ENCODE data around the gene KIAA0513. TPM values are rescaled to one million over a fixed set of nuclear protein-coding genes. Genes with fewer than 3 reads are reported as not detected.

The KIAA0513 gene
- total RNA-seq, 4 donors from 2014 or later = 8.2 to 22.4 (median 21.4) TPM

- intact Hi-C loops (cut with DNase I; ENCODE audit: low total_unique reads) = no loop called here
- H3K4me3 ChIP-seq = no peak overlapping the region
- ATAC-seq = peak in 1 of 2 donors; percentile 40
- no peak for DNase-seq
- H3K36me3 ChIP-seq = no peaks in the 10 kb centered on the region
- H3K4me1 ChIP-seq = peaks cover 13 to 17% of the 10 kb centered on the region in 2 donors
- in situ Hi-C loops (cut with MboI; ENCODE audit: low sequenced_read_pairs in 4 of 4) = no loop called here
- TF ChIP-seq CTCF (IDR thresholded peaks at IDR 0.05 in 4 of 5, conservative IDR thresholded peaks at IDR 0.05 in 1 of 5) = no peak
- no peak for TF ChIP-seq POLR2A (IDR thresholded peaks at IDR 0.05)
- no peaks in the 10 kb centered on the region for H3K9me3 ChIP-seq
- H3K27ac ChIP-seq = no peak overlapping the region
- peaks cover 0 to 6% (median 0%) of the 10 kb centered on the region in 3 donors for H3K27me3 ChIP-seq
Measured at GRCh38 chr16:85019659-85020245, 7.8 kb upstream of the KIAA0513 start.

GRCh38 chr16:85025781-85026653, 1.6 kb upstream of the KIAA0513 start:
- intact Hi-C loops (cut with DNase I; ENCODE audit: low total_unique reads) = loop anchor here (2.0 kb wide), 1 partner anchor 15 kb away; the partner anchor contains the start of gene ZDHHC7
- DNase-seq = no peak
- Histone ChIP-seq H3K27me3 (no peaks in the 10 kb centered on the region), H3K4me1 (peaks cover 22 to 27% of the 10 kb centered on the region in 2 donors), H3K9me3 (no peaks in the 10 kb centered on the region), H3K4me3 (no peak overlapping the region), H3K27ac (peak overlapping the region in 2 of 4 donors; percentile 89 to 94), H3K36me3 (no peaks in the 10 kb centered on the region)
- no peak for TF ChIP-seq POLR2A (IDR thresholded peaks at IDR 0.05)
- TF ChIP-seq CTCF (IDR thresholded peaks at IDR 0.05 in 4 of 5, conservative IDR thresholded peaks at IDR 0.05 in 1 of 5) = no peak
- no peak for ATAC-seq
- in situ Hi-C loops (cut with MboI; ENCODE audit: low sequenced_read_pairs in 4 of 4) = no loop called here

- TF ChIP-seq POLR2A (IDR thresholded peaks at IDR 0.05) (no peak), CTCF (IDR thresholded peaks at IDR 0.05 in 4 of 5, conservative IDR thresholded peaks at IDR 0.05 in 1 of 5) (no peak)
- in situ Hi-C loops (cut with MboI; ENCODE audit: low sequenced_read_pairs in 4 of 4) = no loop called here
- Histone ChIP-seq H3K9me3 (no peaks in the 10 kb centered on the region), H3K27ac (peak overlapping the region; percentile 80 to 94 (median 92)), H3K27me3 (no peaks in the 10 kb centered on the region), H3K4me3 (peak overlapping the region; percentile 56 to 94 (median 84)), H3K36me3 (no peaks in the 10 kb centered on the region), H3K4me1 (peaks cover 22 to 31% of the 10 kb centered on the region in 2 donors)
- DNase-seq = no peak
- intact Hi-C loops (cut with DNase I; ENCODE audit: low total_unique reads) = loop anchor here (2.0 kb wide), 1 partner anchor 16 kb away; the partner anchor contains the start of gene ZDHHC7
- ATAC-seq = no peak
Measured at GRCh38 chr16:85026703-85027102, 892 bp upstream of the KIAA0513 start.

- no peaks in the 10 kb centered on the region for H3K36me3 ChIP-seq
- DNase-seq (no peak), ATAC-seq (peak; percentile 19 to 37)
- intact Hi-C loops (cut with DNase I; ENCODE audit: low total_unique reads) = loop anchor here (2.0 kb wide), 1 partner anchor 17 kb away; the partner anchor contains the start of gene ZDHHC7
- in situ Hi-C loops (cut with MboI; ENCODE audit: low sequenced_read_pairs in 4 of 4) = no loop called here
- peak overlapping the region; percentile 76 to 94 (median 86) for H3K4me3 ChIP-seq
- TF ChIP-seq POLR2A (IDR thresholded peaks at IDR 0.05) = no peak
- TF ChIP-seq CTCF (IDR thresholded peaks at IDR 0.05 in 4 of 5, conservative IDR thresholded peaks at IDR 0.05 in 1 of 5) = peak in 2 of 5 experiments; percentile 16 to 35
- no peaks in the 10 kb centered on the region for H3K9me3 ChIP-seq
- peaks cover 22 to 31% of the 10 kb centered on the region in 2 donors for H3K4me1 ChIP-seq
- peak overlapping the region; percentile 80 to 94 (median 92) for H3K27ac ChIP-seq
- H3K27me3 ChIP-seq = no peaks in the 10 kb centered on the region
Measured at GRCh38 chr16:85027958-85028684, 526 bp downstream of the KIAA0513 start.

Measured in gastrocnemius medialis (tissue), 4 donors.